Keratinocyte (primary cell): ENCODE measurements around the gene CKAP2L. TPM values are rescaled to one million over a fixed set of nuclear protein-coding genes. Genes with fewer than 3 reads are reported as not detected.

Experiments
- DNase-seq: peaks from one replicate; pipeline ENCODE4 v3.0.0-alpha.2; 2011; ENCODE audit warnings: low read depth, missing footprints, low spot score
- FAIRE-seq: peaks from 2 replicates; lab custom pipeline; 2011; peaks lifted over from hg19 to GRCh38; lab: Jason Lieb, UNC
- H2AFZ ChIP-seq: 2 replicates; pipeline ENCODE4 v1.6.0; 2012; ENCODE audit warnings: low read length, control low read depth, inconsistent platforms; ENCODE audit not compliant: control insufficient read depth
- H3K27ac ChIP-seq: 2 replicates; pipeline ENCODE4 v1.5.1; 2011; ENCODE audit warnings: low read length; ENCODE audit not compliant: control insufficient read depth, insufficient read depth
- H3K27me3 ChIP-seq: 3 replicates; pipeline ENCODE4 v1.6.0; 2011; ENCODE audit warnings: low read length; ENCODE audit not compliant: control insufficient read depth, insufficient read depth; ENCODE audit errors: extremely low read depth
- H3K36me3 ChIP-seq, 2 experiments: 2 replicates in 1 of 2; 3 replicates in 1 of 2; pipeline ENCODE4 v1.5.1; 2011; ENCODE audit warnings: low read length in 2 of 2, mild to moderate bottlenecking in 1 of 2; ENCODE audit not compliant: control insufficient read depth in 2 of 2, insufficient read depth in 2 of 2; ENCODE audit errors: extremely low read depth in 1 of 2
- H3K4me1 ChIP-seq: 3 replicates; pipeline ENCODE4 v1.5.1; 2011; ENCODE audit warnings: low read length; ENCODE audit not compliant: control insufficient read depth, insufficient read depth; ENCODE audit errors: extremely low read depth
- H3K4me2 ChIP-seq: 3 replicates; pipeline ENCODE4 v1.6.0; 2011; ENCODE audit warnings: low read depth, low read length; ENCODE audit not compliant: control insufficient read depth, insufficient read depth; ENCODE audit errors: extremely low read depth
- H3K4me3 ChIP-seq, 3 experiments: fragments of 200-600 bp in 1 of 3; sonication (generic) in 1 of 3; 2 replicates in 2 of 3; 3 replicates in 1 of 3; pipeline ENCODE4 v1.5.1; 2011 to 2016; ENCODE audit warnings: low read length in 3 of 3, mild to moderate bottlenecking in 3 of 3, control low read depth in 2 of 3, inconsistent platforms in 1 of 3, low read depth in 1 of 3, mixed read lengths in 1 of 3, mixed run types in 1 of 3, moderate library complexity in 1 of 3; ENCODE audit not compliant: control insufficient read depth in 2 of 3, insufficient read depth in 2 of 3; ENCODE audit errors: extremely low read depth in 1 of 3
- H3K79me2 ChIP-seq: 2 replicates; pipeline ENCODE4 v1.6.0; 2012; ENCODE audit warnings: low read length; ENCODE audit not compliant: control insufficient read depth, insufficient read depth
- H3K9ac ChIP-seq: 3 replicates; pipeline ENCODE4 v1.6.0; 2011; ENCODE audit warnings: low read length; ENCODE audit not compliant: control insufficient read depth, insufficient read depth; ENCODE audit errors: extremely low read depth
- H3K9me1 ChIP-seq: 3 replicates; pipeline ENCODE4 v1.6.0; 2011; ENCODE audit warnings: low read length; ENCODE audit not compliant: control insufficient read depth, insufficient read depth; ENCODE audit errors: extremely low read depth
- H3K9me3 ChIP-seq: 2 replicates; pipeline ENCODE4 v1.5.1; 2012; ENCODE audit warnings: low read depth, low read length; ENCODE audit not compliant: control insufficient read depth
- H4K20me1 ChIP-seq: 3 replicates; pipeline ENCODE4 v1.6.0; 2011; ENCODE audit warnings: low read length; ENCODE audit not compliant: control insufficient read depth, insufficient read depth; ENCODE audit errors: extremely low read depth
- CTCF ChIP-seq, 3 experiments: IDR thresholded peaks in 1 of 3; conservative IDR thresholded peaks in 1 of 3; optimal IDR thresholded peaks in 1 of 3; 2 replicates in 2 of 3; 3 replicates in 1 of 3; pipeline versions ENCODE3 to v1.5.1; 2011; ENCODE audit warnings: low read length in 3 of 3, mild to moderate bottlenecking in 3 of 3, moderate library complexity in 2 of 3, control low read depth in 1 of 3, inconsistent platforms in 1 of 3; ENCODE audit not compliant: insufficient read depth in 2 of 3; ENCODE audit errors: extremely low read depth in 1 of 3
- EZH2 ChIP-seq: IDR thresholded peaks from one replicate; pipeline ENCODE4 v1.6.1; 2012; ENCODE audit warnings: inconsistent platforms, mild to moderate bottlenecking, low read length, moderate library complexity
- dilution Hi-C: fragments of 300-500 bp; cut with MboI; formaldehyde crosslinking; loops from one replicate; pipeline ENCODE4 v1.7.0; 2020; ENCODE audit warnings: low sequenced_read_pairs; ENCODE audit not compliant: extremely low pct_ligation_motif_present
- polyA plus RNA-seq, 5 experiments: library from polyadenylated mRNA; depleted of rRNA in 3 of 5; stranded (reverse) in 3 of 5; stranded (forward) in 1 of 5; unstranded in 1 of 5; fragments of >200 nt; gene quantifications; 1 replicate in 1 of 5; 2 replicates in 3 of 5; 3 replicates in 1 of 5; pipeline versions ENCODE4 v1.2.1 to v1.2.3, GENCODE V29; 2011 to 2012; ENCODE audit warnings: missing spikeins in 2 of 5, low read depth in 1 of 5, low replicate concordance in 1 of 5

CKAP2L gene
- polyA plus RNA-seq, 1 donor (not counting 4 experiments of a cell fraction or from before 2014, with no cell fraction given): 10.9 TPM

- H3K4me3 ChIP-seq: peak within 1 kb of the TSS; percentile 70 to 83 (median 79)
- no peak for DNase-seq
- peaks cover 51% of the 10 kb centered on the region for H3K4me1 ChIP-seq
- peak within 1 kb of the TSS; percentile 97 for H3K27ac ChIP-seq
- no peak within 1 kb of the TSS for H2AFZ ChIP-seq
- peak within 1 kb of the TSS; percentile 85 for H3K9ac ChIP-seq
- peaks cover 18 to 35% of the 10 kb centered on the region in 2 experiments for H3K36me3 ChIP-seq
- dilution Hi-C loops: no loop called here
- peak within 1 kb of the TSS; percentile 94 for H3K4me2 ChIP-seq
- FAIRE-seq: peak; percentile 93
- TF ChIP-seq CTCF (optimal IDR thresholded peaks at IDR 0.05 in 1 of 3, IDR thresholded peaks at IDR 0.05 in 1 of 3, conservative IDR thresholded peaks at IDR 0.05 in 1 of 3; ENCODE audit: extremely low read depth in 1 of 3, insufficient read depth in 2 of 3, low read length in 3 of 3): no peak
- no peak for TF ChIP-seq EZH2
- no peaks in the 10 kb centered on the region for H4K20me1 ChIP-seq
- H3K79me2 ChIP-seq: peaks cover 46% of the 10 kb centered on the region
- no peaks in the 10 kb centered on the region for H3K27me3 ChIP-seq
- no peaks in the 10 kb centered on the region for H3K9me1 ChIP-seq
- H3K9me3 ChIP-seq: no peaks in the 10 kb centered on the region
Measured at GRCh38 chr2:112784199-112785189, 20.1 kb upstream of the CKAP2L start, which contains the start of gene IL1A. IL1A (minus strand) TSS chr2:112784493; CDS start chr2:112783770, 723 bp downstream.

GRCh38 chr2:112783187-112783714, 18.8 kb upstream of the CKAP2L start:
- H3K27me3 ChIP-seq: no peaks in the 10 kb centered on the region

More at GRCh38 chr2:112783187-112783714, 18.8 kb upstream of the CKAP2L start:
- Histone ChIP-seq H3K27ac (peak overlapping the region; percentile 97), H2AFZ (no peak overlapping the region), H3K4me2 (peak overlapping the region; percentile 94), H3K9me1 (no peaks in the 10 kb centered on the region), H3K9me3 (no peaks in the 10 kb centered on the region), H3K4me1 (peaks cover 57% of the 10 kb centered on the region), H3K9ac (peak overlapping the region; percentile 85), H4K20me1 (no peaks in the 10 kb centered on the region), H3K36me3 (peaks cover 27 to 44% of the 10 kb centered on the region in 2 experiments), H3K4me3 (peak overlapping the region; percentile 70 to 83 (median 79)), H3K79me2 (peaks cover 46% of the 10 kb centered on the region)
- DNase-seq: no peak
- FAIRE-seq: peak; percentile 78
- TF ChIP-seq EZH2: no peak
- no peak for TF ChIP-seq CTCF (optimal IDR thresholded peaks at IDR 0.05 in 1 of 3, IDR thresholded peaks at IDR 0.05 in 1 of 3, conservative IDR thresholded peaks at IDR 0.05 in 1 of 3; ENCODE audit: extremely low read depth in 1 of 3, insufficient read depth in 2 of 3, low read length in 3 of 3)
- dilution Hi-C loops: no loop called here
